ENCODE results near the gene DUSP5.
"Not testable (repeated sequence)": the region's sequence is repeated elsewhere in the genome, so short reads cannot be mapped to it uniquely, and the experiment has no call there.

DNA sequence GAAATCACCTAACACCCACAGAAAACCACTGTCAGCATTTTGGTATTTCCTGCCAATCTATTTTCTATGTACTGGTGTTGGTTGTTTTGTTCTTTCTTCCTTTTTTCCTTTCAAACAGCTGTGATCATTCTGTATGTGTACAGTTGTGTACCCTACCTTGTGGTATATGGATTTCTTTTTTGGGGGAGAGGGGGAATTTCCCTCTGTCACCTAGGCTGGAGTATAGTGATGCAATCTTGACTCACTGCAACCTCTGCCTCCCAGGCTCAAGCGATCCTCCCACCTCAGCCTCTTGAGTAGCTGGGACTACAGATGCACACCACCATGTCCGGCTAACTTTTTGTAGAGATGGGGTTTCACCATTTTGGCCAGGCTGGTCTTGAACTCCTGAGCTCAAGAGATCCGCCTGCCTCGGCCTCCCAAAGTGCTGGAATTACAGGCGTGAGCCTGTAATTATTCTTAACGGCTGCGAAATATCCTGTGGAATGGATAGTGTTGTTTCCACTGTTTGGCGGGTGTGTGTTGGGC is 31.4 kb downstream of the DUSP5 start:
- TF ChIP-seq CTCF (IDR thresholded peaks at IDR 0.05; ENCODE audit: low read depth, low read length, poor library complexity, severe bottlenecking); EZH2phosphoT487 (IDR thresholded peaks at IDR 0.05; ENCODE audit: borderline replicate concordance, low read length): not testable (repeated sequence)

Data from DOHH2 (cell line).